Right hindlimb (tissue), 1 donor: Measurements from ENCODE around the gene MRGPRX4.

Source experiments
- DNase-seq: peaks from one replicate; pipeline ENCODE4 v3.0.0-alpha.2; 2018

Gene MRGPRX4

GRCh38 chr11:18221274-18221876 is 48.7 kb downstream of the MRGPRX4 start:
- DNase-seq = no peak

GRCh38 chr11:18222814-18223421 is 50.3 kb downstream of the MRGPRX4 start:
- no peak for DNase-seq
